ENCODE data around the gene RNF212.

RNF212 gene

GRCh38 chr4:1048773-1049590 lies 64.4 kb downstream of the RNF212 start:
- DNase-seq (ENCODE audit: low spot score), result no peak

GRCh38 chr4:1047976-1048772 lies 65.2 kb downstream of the RNF212 start:
- DNase-seq (ENCODE audit: low spot score), result no peak

- no peak for DNase-seq (ENCODE audit: low spot score)
Observed at GRCh38 chr4:1047106-1047975, 66.0 kb downstream of the RNF212 start.

GRCh38 chr4:1046581-1047011 lies 66.8 kb downstream of the RNF212 start:
- DNase-seq (ENCODE audit: low spot score), result peak; percentile 58

GRCh38 chr4:1045595-1046201 lies 67.7 kb downstream of the RNF212 start:
- no peak for DNase-seq (ENCODE audit: low spot score)

- no peak for DNase-seq (ENCODE audit: low spot score)
Observed at GRCh38 chr4:1045193-1045594, 68.2 kb downstream of the RNF212 start.

- no peak for DNase-seq (ENCODE audit: low spot score)
Observed at GRCh38 chr4:1044469-1045192, 68.7 kb downstream of the RNF212 start.

GRCh38 chr4:1043651-1044468 lies 69.5 kb downstream of the RNF212 start:
- peak; percentile 67 for DNase-seq (ENCODE audit: low spot score)

- no peak for DNase-seq (ENCODE audit: low spot score)
Observed at GRCh38 chr4:1043162-1043561, 70.2 kb downstream of the RNF212 start.

GRCh38 chr4:1042352-1043055 lies 70.9 kb downstream of the RNF212 start:
- DNase-seq (ENCODE audit: low spot score), result no peak

- DNase-seq (ENCODE audit: low spot score), result no peak
Observed at GRCh38 chr4:1041936-1042330, 71.4 kb downstream of the RNF212 start.

GRCh38 chr4:1041147-1041935 lies 72.0 kb downstream of the RNF212 start:
- no peak for DNase-seq (ENCODE audit: low spot score)

GRCh38 chr4:1040344-1041146 lies 72.8 kb downstream of the RNF212 start:
- no peak for DNase-seq (ENCODE audit: low spot score)

GRCh38 chr4:1039493-1040343 lies 73.6 kb downstream of the RNF212 start:
- DNase-seq (ENCODE audit: low spot score), result no peak

- DNase-seq (ENCODE audit: low spot score), result no peak
Observed at GRCh38 chr4:1038948-1039492, 74.3 kb downstream of the RNF212 start.

GRCh38 chr4:1036976-1037810 lies 76.2 kb downstream of the RNF212 start:
- no peak for DNase-seq (ENCODE audit: low spot score)
